Stimulated activated naive CD4-positive, alpha-beta T cell treated with Interleukin-2 at 50 U/mL for 16 hours (primary cell): ENCODE results near the gene SPNS3.

Experiments
- DNase-seq: peaks from one replicate; lab custom pipeline; 2025; lab: John Stamatoyannopoulos, UW

Gene SPNS3

DNA sequence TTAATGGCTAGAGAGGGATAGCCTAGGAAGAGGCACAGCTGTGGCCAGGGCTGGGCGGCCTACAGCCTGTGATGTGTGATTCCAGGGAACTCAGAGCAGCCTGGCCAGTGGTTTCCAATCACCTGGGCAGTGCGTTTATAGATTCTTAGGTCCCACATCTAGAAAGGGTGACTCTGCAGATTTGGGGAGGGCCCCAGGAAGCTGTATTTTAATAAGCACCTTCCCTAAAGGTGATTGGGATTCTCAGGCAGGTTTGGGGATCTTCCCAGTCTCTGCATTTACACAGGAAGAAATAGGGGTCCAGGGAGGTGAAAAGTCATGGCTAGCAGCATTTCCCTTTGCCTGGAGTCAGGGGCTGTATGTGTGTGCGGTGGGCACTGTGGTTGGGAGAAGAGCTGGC, 74.5 kb downstream of the SPNS3 start:
- no peak for DNase-seq

DNA sequence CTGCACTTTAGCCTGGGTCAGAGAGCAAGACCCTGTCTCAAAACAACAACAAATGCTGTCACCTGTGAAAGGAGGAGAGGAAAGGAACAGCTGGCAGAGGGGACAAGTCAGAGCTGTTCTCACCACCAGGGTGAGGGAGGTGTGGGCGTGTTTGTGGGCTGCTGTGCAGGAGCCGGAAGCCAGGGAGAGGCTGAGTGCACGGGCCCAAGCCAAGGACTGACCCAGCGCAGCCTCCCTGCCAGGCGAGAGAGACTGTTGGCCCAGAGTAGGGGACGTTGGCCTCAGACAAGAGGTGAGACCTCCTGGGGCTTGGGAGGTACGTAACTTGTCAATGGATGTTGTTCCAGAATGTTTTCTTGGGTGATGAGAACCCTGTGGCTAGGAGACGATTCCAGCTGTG, 75.7 kb downstream of the SPNS3 start:
- no peak for DNase-seq

DNA sequence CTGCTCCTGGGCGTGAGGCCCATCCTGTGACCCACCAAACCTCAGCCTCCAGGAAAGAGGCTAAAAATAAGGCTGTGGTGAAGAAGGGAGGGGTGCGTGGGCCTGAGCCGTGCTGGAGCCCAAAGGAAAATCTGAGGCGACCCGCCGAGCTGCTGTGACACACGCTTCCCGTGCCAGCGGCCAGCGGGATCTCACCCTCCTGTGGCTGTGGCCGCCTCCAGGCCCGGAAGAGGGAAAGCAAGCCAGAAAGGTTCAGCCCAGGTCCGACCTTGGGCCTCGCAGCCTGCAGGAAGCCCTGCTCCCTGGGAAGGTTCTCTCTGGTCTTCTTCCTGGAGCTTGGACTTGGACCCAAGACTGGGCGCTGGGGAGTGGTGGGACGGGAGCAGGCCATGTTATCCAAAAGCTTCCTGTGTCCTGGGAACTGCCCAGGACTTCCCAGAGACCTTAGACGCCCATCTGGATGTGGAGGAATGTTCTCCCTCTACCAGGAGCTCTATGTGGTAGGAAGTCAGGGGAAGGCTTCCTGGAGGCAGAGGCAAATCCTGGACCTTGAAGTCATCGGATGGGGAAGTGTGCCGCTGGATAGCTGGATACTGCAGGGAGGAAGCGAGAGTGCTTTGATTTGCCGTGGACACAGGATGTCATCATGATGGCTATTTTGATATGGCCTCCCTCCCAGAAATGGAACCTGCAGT, 76.3 kb downstream of the SPNS3 start:
- DNase-seq: no peak

DNA sequence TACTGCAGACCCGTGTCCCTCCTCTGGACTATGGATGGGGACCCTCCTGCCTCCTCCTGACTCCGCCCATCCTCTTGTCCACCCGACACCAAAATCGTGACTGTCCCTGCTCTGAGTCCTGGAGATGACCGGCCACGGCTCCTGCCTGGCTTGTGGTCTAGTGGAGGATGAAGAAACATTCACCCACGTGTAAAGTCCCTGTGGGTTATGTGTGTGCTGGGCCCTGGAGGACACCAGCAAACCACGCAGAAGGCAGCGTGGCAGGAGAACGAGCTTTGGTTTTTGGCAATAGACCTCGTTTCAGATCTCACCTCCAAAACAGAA, 76.8 kb downstream of the SPNS3 start:
- DNase-seq: no peak

DNA sequence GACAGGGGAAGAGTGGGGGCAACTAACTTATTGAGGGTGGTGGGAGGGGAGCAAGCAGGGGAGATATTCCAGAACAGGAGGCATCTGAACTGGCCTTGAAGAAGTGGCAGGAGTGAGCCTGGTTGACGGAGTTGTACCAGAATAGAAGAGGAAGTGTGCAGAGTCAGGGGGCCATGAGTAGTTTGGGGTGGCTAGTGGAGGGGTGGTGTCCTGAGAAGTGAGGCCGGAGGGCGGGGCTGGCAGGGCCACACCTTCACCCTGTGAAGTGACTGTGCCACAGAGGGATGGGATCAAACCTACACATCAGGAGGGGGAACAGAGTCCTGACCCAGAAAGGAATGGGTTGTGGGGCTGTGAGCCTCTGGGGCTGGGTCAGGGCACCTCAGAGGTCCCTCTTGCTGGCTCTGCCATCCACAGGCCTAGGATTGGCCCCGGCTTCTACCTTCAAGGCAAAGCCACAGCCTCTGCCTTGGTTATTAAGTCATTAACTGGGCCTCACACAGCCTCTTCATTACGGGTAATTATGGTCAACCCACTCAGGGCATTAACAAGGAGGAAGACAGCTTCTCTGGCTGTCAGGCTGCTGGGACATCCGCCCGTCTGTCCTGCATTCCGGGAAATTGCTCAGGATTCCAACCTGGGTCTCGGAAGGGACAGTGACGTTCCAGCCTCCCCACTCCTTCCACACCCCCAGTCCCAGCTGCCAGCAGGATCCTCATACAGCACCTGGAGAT, 77.6 kb downstream of the SPNS3 start:
- no peak for DNase-seq

DNA sequence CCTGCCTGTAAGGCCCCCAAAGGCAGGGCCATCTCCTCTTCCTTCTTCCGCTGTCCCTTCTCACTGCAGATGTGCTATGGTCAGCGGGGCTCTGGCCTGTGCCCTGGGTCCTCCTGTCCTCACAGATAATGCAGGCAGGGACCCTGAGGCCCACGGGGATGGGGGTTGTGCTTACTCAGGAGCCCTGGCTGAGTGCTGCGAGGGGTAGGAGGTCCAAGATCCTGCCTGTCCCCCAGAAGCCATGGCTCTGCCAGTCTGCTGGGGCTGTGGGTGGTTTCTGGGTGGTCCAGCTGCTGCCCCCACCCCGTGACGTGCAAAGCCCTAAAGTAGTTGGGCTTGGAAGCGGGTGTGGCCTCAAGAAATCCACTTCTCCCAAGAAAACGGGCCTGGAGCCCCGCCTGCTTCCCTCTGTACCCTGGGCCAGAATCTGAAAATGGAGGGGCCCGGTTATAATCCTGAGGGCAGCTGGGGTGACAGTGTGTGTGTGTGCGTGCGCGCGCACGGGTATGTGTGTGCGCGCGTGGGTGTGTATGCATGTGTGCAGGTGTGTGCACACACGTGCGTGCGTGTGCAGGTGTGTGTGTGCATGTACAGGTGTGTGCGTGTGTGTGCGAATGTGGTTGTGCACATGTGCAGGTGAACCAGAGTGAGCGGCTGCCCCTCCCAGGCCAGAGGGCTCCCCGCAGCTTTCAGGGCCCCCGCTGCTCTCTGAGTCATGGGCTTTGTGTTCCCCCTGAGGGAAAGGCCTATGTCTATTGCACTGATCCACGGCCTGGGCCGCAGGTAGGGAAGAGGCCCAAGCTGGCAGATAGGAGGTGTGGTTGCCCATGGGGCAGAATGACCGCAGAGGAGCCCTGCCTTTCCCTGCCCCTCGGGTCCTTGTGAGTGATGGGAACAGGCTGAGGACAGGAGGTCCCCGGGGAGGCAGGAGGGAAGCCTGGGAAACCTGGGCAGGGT, 78.7 kb downstream of the SPNS3 start:
- no peak for DNase-seq

DNA sequence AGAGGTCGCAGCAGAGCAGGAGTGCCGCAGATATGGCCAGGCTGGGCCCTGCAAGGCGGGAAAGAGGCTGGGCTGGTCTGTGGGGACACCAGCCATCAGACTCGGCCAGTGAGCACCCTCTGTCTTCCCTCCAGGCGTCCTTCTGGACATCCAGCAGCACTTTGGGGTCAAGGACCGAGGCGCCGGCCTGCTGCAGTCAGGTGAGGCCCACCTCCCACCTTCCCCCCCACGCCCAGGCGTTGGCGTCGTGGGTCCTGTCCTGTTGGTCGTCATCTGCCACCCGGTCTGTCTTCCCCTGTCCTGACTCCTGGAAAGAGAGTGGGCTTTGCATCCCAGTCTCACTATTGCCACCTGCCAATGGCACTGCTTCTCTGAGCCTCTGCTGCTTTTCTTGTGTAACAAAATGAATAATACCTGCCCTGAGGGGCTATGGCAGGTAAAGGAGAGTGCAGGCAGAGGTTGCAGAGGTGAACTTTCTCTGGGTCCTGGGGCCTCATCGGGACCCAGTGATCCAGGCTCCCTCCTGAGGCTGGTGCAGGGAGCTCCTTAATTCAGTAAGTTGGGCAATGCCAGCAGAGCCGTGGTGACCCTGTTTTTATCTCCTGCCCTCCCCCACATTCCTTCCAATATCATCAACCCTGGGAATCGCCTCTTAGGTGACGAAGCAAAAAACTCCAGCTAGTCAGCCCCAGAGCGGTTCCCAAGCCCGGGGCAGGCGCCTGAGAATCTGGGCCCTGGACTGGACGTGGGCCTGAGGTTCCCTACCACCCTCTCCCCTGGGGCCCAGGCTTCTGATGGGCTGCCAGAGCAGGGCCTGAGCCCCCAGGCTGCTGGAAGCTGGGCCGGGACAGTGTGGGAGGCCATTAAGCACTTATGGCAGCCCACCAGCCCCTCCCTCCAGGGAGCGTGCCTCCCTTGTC, 79.6 kb downstream of the SPNS3 start:
- no peak for DNase-seq

DNA sequence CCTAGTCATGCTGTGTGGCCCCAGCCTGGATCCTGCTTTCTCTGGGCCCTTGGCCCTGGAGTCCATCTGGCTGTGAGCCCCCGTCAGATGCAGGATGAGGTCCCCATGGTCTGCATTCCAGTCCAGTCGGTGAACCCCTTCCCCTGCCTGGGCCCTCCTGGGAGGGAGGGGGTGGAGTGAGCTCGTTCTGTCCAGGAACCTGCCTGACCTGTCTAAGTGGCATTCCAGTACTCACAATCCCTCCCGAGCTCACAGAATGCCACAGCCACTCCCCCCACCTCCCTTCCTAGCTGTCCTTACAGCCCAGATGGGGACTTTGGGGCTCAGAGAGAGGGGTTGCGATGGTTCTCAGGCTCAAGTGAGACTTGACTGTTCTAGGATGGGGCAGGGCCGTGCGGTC, 80.5 kb downstream of the SPNS3 start:
- DNase-seq: no peak

DNA sequence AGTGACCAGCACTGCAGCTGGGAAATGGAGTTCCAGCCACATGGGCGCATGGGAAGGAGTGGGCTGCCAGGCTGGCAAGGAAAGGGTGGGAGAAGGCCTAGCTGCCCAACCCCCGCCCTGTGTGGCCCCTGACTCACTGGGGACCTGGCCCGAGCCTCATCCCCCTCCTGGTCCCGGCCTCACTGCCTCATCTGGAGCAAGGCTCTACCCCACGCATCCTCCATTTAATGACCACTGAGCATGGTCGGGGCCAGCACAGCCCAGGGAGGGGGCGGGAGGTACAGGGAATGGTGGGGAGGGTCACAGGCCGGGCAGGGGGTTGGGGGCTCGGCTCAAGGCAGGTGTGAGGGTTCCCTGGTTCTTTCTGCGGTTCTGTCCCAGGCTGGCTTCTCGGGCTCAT, 81.0 kb downstream of the SPNS3 start:
- DNase-seq: no peak

DNA sequence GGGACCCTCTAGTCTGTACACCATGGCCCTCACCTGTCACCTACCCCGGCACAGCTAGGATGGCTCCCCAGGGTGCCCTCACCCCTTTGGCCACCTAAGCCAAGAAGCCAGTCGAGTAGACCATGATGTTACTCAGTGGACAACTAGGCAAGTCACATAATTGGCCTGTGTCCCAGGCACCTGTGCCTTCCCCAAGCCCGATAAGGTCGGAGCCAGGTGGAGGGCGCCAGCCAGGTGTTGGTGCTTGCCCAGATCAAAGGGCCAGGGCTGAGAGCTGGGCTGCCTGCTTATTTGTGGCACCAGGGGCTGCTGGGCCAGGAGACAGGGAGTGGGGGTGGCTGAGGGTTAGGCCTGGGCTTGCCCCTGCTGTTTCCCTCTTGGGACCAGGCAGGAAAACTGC, 81.8 kb downstream of the SPNS3 start:
- DNase-seq: no peak

DNA sequence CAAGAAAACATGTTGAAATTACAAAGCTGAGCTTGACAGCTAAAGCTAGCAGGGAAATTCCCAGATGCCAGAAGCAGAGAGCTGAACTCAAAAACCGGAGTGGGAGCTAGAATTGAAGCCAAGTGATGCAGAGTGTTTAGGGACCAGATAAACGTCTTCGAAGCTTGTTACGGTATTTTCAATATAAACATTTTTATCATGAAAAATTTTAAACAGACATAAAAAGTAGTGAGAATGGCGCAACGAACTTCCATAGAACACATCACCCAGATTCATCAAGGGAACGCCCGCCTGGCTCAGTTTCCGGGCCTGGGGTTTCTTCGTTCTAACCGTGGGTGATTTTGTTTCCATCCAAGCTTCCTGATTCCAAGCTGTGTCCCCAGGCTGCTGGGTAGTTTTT, 83.0 kb downstream of the SPNS3 start:
- no peak for DNase-seq

DNA sequence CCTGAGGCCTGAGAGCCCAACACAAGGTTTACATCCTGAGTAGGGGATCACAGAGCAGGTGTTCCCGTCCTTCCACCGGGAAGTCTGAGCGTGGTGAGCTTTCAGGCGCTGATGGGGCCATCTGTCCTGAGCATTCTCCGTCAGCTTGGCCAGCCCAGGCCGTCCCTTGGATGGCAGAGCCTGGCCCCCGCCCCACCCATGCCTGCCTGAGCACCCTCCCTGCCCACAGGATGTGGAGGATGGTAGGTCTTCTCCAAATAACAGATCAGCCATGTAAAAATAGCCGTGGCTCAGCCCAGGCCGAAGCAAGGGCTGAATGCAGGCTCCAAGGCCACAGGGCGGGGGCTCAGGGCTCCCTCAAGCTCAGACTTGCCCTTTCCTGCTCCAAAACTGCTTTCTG, 85.2 kb downstream of the SPNS3 start:
- no peak for DNase-seq

DNA sequence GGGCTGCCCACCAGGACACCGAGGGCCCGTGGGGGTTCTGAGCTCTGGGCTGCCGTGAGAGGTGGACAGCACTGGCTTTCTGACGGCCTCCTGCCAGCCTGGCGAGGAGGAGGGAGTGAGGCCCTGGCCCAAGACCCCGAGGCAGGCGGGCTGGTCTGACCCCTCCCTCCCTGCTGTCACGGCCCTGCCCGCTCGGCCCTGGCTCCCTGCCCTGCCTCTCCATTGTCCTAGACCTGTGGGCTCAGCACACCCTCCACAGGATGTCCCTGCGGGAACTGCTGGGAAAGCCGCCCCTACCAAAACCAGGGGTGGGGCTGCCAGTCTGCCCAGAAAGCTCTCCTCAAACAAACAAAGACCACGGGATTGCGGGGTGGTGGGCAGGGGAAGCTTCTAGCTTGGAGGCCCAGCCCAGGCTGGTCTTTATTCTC, 85.6 kb downstream of the SPNS3 start:
- no peak for DNase-seq

DNA sequence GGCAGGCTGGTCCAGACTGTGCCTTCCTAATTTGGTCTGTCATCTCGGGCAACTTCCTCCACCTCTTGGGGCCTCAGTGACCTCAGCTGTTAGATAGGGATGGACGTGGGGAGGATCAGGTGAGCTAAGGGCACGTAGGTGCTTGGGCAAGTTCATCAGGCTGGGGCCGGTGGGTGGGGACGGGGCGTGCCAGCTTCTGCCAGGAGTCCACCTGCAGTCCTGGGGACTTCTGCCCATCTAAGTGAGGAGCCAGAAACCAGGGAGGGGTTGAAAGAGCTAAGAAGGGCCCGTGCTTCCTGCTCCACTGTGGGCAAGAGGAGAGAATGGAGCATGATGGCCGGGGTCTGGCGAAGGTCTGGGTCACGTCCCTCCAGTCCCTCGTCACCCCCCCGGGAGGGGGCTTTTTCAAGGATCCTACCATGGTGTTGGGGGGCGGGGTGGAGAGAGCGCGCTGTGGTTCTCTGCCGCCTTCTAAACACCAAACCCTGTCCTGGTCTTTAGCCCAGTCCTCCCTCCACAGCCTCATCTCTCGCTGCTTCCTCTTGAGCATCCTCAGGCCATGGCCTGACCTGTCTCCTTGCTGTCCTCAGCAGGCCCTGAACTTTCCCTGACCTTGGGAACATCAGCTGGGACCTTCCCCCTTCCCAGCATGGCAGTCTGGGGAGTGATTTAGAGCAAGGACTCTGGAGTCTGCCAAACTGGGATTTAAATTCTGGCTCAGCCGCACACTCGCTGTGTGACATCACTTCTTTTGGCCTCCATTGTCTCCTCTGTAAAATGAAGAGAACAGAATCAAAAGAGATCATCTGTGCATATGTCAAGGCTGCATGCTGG, 86.5 kb downstream of the SPNS3 start:
- no peak for DNase-seq

DNA sequence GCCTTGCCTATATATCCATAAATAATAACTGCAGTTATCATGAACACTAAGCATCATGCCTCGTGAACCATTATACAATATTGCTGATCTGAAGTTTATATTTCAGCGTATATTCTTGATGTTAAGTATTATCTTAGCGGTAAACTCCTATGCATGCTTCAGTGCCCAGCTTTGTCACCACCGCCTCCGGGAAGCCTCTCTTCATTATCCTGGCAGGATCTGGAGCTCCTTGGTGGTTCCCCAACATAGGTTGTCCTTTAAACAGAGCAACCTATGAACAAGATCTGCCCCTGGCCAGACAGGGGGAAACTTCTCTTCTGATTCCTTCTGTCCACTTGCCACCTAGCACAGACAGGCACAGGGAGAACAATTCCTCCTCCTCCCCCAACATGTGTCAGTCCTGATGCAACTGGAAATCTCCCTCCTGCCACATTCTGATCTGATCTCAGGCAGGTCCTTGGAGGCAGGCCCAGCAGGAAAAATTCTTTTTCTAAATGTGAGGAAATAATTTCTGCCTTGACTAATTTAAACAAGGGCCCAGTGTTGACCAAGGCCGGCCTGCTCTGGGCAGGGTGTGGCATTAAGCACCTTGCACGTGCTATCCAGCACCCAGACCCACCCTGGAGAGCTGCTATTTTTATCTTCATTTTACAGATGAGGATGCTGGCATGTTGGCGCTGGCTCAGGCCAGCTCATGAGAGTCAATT, 87.3 kb downstream of the SPNS3 start:
- no peak for DNase-seq

DNA sequence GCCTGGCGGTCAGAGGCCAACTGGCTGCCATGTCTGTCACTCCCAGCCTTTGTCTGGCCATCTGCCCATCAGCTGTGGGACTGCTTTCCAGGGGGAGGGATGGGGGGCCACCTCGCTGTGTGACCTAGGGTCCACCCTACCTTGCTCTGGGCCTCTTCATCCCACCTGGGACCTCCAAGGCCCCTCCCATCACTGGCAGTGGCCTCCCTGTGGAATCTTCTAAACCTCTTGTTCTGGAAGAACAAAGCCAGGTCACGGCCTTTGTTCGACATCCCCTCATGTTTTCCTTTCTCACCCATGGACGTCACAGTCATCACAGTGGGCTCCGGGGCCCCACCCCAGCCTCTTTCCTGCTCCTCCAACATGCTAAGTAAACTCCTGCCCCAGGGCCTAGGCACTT, 88.9 kb downstream of the SPNS3 start:
- DNase-seq: no peak

DNA sequence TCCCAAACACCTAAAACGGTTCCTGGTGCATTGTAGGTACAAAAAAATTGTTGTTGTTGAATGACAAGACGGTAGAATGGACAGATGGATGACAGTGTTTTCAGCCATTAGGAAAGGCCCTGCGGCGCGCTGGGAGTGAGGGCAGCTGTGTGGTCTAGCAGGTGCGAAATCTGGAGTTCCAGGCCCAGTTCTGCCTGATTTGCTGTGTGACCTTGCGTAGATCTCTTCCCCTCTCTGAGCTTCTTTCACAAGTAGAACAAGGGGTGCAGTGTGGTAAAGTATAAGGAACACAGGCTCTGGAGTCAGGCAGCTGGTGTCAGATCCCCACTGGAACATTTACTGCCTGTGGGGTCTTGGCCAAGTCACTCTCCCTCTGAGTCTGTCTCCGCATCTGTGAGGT, 90.2 kb downstream of the SPNS3 start:
- no peak for DNase-seq

DNA sequence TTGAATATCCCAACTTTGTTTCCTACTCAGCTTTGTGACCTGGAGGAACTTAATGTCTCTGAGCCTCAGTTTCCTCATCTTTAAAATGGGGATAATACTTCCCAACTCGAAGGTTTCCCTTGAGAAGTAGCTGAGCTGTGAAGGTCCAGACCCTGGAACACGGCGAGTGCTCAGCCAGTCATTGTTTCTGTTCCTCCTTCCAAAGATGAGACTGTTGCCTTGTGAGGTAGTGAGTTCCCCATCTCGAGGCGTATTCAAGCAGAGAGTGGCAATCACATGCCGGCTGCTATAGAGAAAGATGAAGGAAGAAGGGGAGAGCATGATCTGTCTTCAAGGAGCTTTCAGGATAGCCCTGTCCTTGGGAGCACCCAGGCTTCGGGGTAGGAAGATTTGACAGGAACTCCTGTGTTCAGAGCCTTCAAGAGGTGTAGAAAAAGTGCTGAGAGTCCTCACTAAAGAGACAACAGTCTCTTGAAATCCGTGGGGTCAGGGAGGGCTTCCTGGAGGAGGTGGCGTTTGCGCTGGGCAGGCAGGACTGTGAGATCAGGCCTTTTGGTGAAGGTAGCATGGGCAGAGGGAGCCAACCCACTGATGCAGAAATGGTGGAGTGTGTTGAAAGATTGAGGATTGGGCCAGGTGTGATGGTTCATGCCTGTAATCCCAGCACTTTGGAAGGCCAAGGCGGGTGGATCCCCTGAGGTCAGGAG, 92.1 kb downstream of the SPNS3 start:
- DNase-seq: no peak

DNA sequence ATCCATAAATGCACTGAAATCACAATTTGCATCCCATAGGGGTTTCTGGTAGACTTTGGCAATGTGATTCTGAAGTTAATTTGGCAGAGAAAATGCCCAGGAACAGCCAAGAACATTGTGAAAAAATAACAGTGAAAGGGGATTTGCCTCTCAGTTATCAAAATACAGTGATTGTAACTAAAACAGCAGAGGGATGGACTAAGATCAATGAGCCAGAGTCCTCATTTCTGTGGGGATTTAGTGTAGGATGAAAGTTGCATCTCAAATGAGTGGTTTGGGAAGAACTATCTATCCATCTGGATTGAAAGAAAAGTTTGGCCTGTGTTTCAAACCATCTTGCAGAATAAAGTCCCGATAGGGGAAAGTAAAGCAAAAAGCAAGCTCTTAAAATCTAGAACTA, 93.4 kb downstream of the SPNS3 start:
- DNase-seq: no peak
